Measurements from ENCODE around the gene MRC2. TPM values are rescaled to one million over a fixed set of nuclear protein-coding genes. Genes with fewer than 3 reads are reported as not detected.
A peak's percentile ranks its signal among the peaks of the same experiment; 100 is the strongest.

The MRC2 gene
- total and polyA plus RNA-seq, 2 of the 13 experiments (the other 11 are each of a cell fraction or from before 2014, with no cell fraction given), result not detected

GRCh38 chr17:62652251-62653001 is 25.0 kb downstream of the MRC2 start:
- intact Hi-C loops (cut with micrococcal nuclease; ENCODE audit: unreplicated experiment), result no loop called here
- Histone ChIP-seq H3K4me2 (ENCODE audit: low read depth, low read length) (peak overlapping the region; percentile 80), H3K9ac (ENCODE audit: insufficient read depth, low read depth, low read length) (no peak overlapping the region), H3K4me1 (ENCODE audit: insufficient read depth, low read length) (peaks cover 21% of the 10 kb centered on the region), H4K20me1 (ENCODE audit: insufficient read depth, low read length) (no peaks in the 10 kb centered on the region), H3K9me3 (ENCODE audit: low read length) (no peaks in the 10 kb centered on the region), H3K27me3 (ENCODE audit: control insufficient read depth in 1 of 2, insufficient read depth in 2 of 2, low read length in 2 of 2) (peaks cover 10 to 73% of the 10 kb centered on the region in 2 experiments; a peak in 4 of 5 replicates), H2AFZ (ENCODE audit: low read length) (no peak overlapping the region), H3K79me2 (ENCODE audit: insufficient read depth, low read length) (no peaks in the 10 kb centered on the region), H3K36me3 (replicated peaks in 1 of 2; ENCODE audit: control insufficient read depth in 1 of 2, insufficient read depth in 2 of 2, low read length in 2 of 2) (no peaks in the 10 kb centered on the region), H3K27ac (ENCODE audit: extremely low read length, insufficient read depth, low read length) (no peak overlapping the region), H3K4me3 (replicated peaks in 1 of 3; ENCODE audit: insufficient read depth in 1 of 3, low read depth in 2 of 3, low read length in 3 of 3) (peak overlapping the region; percentile 43 to 64 (median 47); a peak in 5 of 6 replicates)
- POLR2A ChIA-PET, result no interaction called here
- in situ Hi-C loops (cut with HindIII; ENCODE audit: extremely low pct_ligation_motif_present, low pct_unique_long_range_greater_than_20kb), result no loop called here
- 35% methylated on average over 56 of the region's 57 CpGs for WGBS (ENCODE audit: low lambda C conversion rate)
- BruUV-seq (replicated peaks), result no TSS peak
- no peak for FAIRE-seq
- no peak for DNase-seq (ENCODE audit: low spot score)
- CTCF ChIA-PET (ENCODE audit: low intra/inter-chr PET ratio, low total read pairs), result no interaction called here
- ATAC-seq, result peak; percentile 13; the same call in 2 of the 3 replicates
- TF ChIP-seq FOXA1 (IDR thresholded peaks at IDR 0.05), result no peak
- TF ChIP-seq FOXA1 (CRISPR knock-in tag; IDR thresholded peaks at IDR 0.05), result 0 out of 2 replicates have a peak, but pooled peaks have one; percentile 9
- no peak for TF ChIP-seq ZNF615 (CRISPR knock-in tag; IDR thresholded peaks at IDR 0.05; ENCODE audit: borderline replicate concordance)
- no peak for TF ChIP-seq ZNF367 (CRISPR knock-in tag; IDR thresholded peaks at IDR 0.05; ENCODE audit: borderline replicate concordance)
- TF ChIP-seq ZFY (CRISPR knock-in tag; IDR thresholded peaks at IDR 0.05), result no peak
- no peak for TF ChIP-seq ZHX2 (IDR thresholded peaks at IDR 0.05; ENCODE audit: low read depth)
- no peak for TF ChIP-seq ZHX2 (CRISPR knock-in tag; IDR thresholded peaks at IDR 0.05; ENCODE audit: borderline replicate concordance)
- TF ChIP-seq ZFP91 (CRISPR knock-in tag; IDR thresholded peaks at IDR 0.05; ENCODE audit: borderline replicate concordance), result peak; percentile 5; the same call in 1 of the 2 replicates
- no peak for TF ChIP-seq ATAD3A (CRISPR knock-in tag; IDR thresholded peaks at IDR 0.05)
- no peak for TF ChIP-seq ZNF704 (CRISPR knock-in tag; IDR thresholded peaks at IDR 0.05; ENCODE audit: borderline replicate concordance)

Data from HepG2 (cell line).